ENCODE results near the gene FBXW12. TPM values are rescaled to one million over a fixed set of nuclear protein-coding genes. Genes with fewer than 3 reads are reported as not detected.
"Not testable (repeated sequence)": the region's sequence is repeated elsewhere in the genome, so short reads cannot be mapped to it uniquely, and the experiment has no call there.

Gene FBXW12
- total RNA-seq, 6 donors from 2014 or later = not detected

- Histone ChIP-seq H3K36me3 (peaks cover 0 to 3% (median 1%) of the 10 kb centered on the region in 4 donors), H3K27me3 (no peaks in the 10 kb centered on the region), H3K4me1 (no peaks in the 10 kb centered on the region), H3K27ac (no peak overlapping the region), H3K4me3 (no peak overlapping the region), H3K9me3 (no peaks in the 10 kb centered on the region)
- 37 to 52% methylated on average over 6 to 10 of the region's 11 CpGs for WGBS, 2 donors
- ATAC-seq (ENCODE audit: low FRiP score in 2 of 2) = no peak
- TF ChIP-seq, protein P1, sequence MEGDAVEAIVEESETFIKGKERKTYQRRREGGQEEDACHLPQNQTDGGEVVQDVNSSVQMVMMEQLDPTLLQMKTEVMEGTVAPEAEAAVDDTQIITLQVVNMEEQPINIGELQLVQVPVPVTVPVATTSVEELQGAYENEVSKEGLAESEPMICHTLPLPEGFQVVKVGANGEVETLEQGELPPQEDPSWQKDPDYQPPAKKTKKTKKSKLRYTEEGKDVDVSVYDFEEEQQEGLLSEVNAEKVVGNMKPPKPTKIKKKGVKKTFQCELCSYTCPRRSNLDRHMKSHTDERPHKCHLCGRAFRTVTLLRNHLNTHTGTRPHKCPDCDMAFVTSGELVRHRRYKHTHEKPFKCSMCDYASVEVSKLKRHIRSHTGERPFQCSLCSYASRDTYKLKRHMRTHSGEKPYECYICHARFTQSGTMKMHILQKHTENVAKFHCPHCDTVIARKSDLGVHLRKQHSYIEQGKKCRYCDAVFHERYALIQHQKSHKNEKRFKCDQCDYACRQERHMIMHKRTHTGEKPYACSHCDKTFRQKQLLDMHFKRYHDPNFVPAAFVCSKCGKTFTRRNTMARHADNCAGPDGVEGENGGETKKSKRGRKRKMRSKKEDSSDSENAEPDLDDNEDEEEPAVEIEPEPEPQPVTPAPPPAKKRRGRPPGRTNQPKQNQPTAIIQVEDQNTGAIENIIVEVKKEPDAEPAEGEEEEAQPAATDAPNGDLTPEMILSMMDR (IDR thresholded peaks at IDR 0.05) = no peak
- TF ChIP-seq EP300 (IDR thresholded peaks at IDR 0.05) (no peak), POLR2A (IDR thresholded peaks at IDR 0.05) (no peak), POLR2AphosphoS5 (IDR thresholded peaks at IDR 0.05) (no peak)
- DNase-seq = peak in 1 of 2 donors; percentile 70
These were observed 26.8 kb downstream of the FBXW12 start for GRCh38 chr3:48398701-48399386.

DNA sequence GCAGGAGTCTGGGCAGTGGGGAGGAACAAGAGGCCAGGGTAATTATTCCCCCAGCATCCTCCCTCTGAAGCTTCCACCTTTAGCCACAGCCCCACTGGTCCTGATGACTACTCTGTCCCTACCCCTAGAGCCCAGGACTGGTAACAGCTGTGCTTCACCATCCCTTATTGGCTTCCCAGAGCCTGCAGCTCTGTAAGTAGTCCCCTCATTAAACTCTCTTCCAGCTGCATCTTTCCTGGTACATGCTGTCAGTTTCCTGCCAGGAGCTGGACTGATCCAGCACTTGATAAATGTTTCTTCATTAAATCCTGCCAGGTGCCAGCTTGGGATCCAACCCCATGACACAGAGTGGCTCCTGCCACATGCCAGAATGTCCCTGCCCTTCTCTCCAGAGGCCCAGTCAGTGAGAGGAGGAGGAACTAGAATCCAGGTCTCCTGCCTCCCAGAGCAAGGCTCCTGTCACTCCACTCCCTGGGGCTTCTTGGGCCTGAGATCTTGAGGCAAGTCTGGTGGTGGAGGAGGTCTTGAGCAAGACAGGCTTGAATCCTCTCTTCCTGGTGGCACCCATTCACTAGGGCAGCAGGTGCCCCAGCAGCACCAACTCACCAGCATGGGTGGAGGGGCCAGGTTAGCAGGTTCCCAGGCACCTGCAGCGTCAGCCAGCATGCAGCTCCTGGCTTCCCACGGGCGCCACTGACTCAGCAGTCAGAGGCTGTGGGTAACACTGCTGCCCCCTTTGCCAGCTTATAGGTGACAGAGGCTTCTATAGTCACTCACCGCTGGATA is 27.6 kb downstream of the FBXW12 start:
- no peaks in the 10 kb centered on the region for H3K9me3 ChIP-seq
- no peak overlapping the region for H3K4me3 ChIP-seq
- TF ChIP-seq, protein P1 (IDR thresholded peaks at IDR 0.05) = no peak
- TF ChIP-seq POLR2A (IDR thresholded peaks at IDR 0.05) = no peak
- TF ChIP-seq EP300 (IDR thresholded peaks at IDR 0.05) = no peak
- no peak for TF ChIP-seq POLR2AphosphoS5 (IDR thresholded peaks at IDR 0.05)
- H3K4me1 ChIP-seq = no peaks in the 10 kb centered on the region
- WGBS, 2 donors = 53 to 63% methylated on average over 1 to 4 of the region's 4 CpGs
- no peak overlapping the region for H3K27ac ChIP-seq
- no peaks in the 10 kb centered on the region for H3K27me3 ChIP-seq
- H3K36me3 ChIP-seq = peaks cover 0 to 11% (median 4%) of the 10 kb centered on the region in 4 donors
- peak in 1 of 2 donors; percentile 38 for DNase-seq
- ATAC-seq (ENCODE audit: low FRiP score in 2 of 2) = no peak

GRCh38 chr3:48400824-48401433 is 28.9 kb downstream of the FBXW12 start:
- no peaks in the 10 kb centered on the region for H3K27me3 ChIP-seq
- no peak overlapping the region for H3K4me3 ChIP-seq
- ATAC-seq (ENCODE audit: low FRiP score in 2 of 2) = peak; percentile 68 to 69
- H3K36me3 ChIP-seq = peaks cover 2 to 22% (median 14%) of the 10 kb centered on the region in 4 donors
- 54 to 57% methylated on average over 6 of the region's 6 CpGs for WGBS, 2 donors
- H3K27ac ChIP-seq = no peak overlapping the region
- no peaks in the 10 kb centered on the region for H3K4me1 ChIP-seq
- TF ChIP-seq EP300 (IDR thresholded peaks at IDR 0.05) = no peak
- TF ChIP-seq, protein P1 (IDR thresholded peaks at IDR 0.05) = peak; percentile 69 to 90 (median 88)
- H3K9me3 ChIP-seq = no peaks in the 10 kb centered on the region
- peak in 1 of 2 donors; percentile 71 for DNase-seq

- ATAC-seq (ENCODE audit: low FRiP score in 2 of 2); H3K27me3 ChIP-seq; H3K4me1 ChIP-seq; DNase-seq; H3K4me3 ChIP-seq; H3K9me3 ChIP-seq: not testable (repeated sequence)
- 92 to 98% methylated on average over 10 to 12 of the region's 12 CpGs for WGBS, 2 donors
- peaks cover 4 to 28% (median 20%) of the 10 kb centered on the region in 4 donors for H3K36me3 ChIP-seq
- peak overlapping the region in 3 of 4 donors; percentile 48 to 75 (median 59) for H3K27ac ChIP-seq
These were observed 29.4 kb downstream of the FBXW12 start for GRCh38 chr3:48401434-48401901.

GRCh38 chr3:48402281-48402732 is 30.3 kb downstream of the FBXW12 start:
- Histone ChIP-seq H3K4me1 (no peaks in the 10 kb centered on the region), H3K9me3 (no peaks in the 10 kb centered on the region), H3K27me3 (no peaks in the 10 kb centered on the region), H3K27ac (peak overlapping the region; percentile 33 to 75 (median 64)), H3K4me3 (no peak overlapping the region), H3K36me3 (peaks cover 4 to 36% (median 22%) of the 10 kb centered on the region in 4 donors)
- 60 to 67% methylated on average over 8 of the region's 8 CpGs for WGBS, 2 donors
- TF ChIP-seq POLR2AphosphoS5 (IDR thresholded peaks at IDR 0.05) (peak; percentile 31 to 53), EP300 (IDR thresholded peaks at IDR 0.05) (no peak)
- ATAC-seq (ENCODE audit: low FRiP score in 2 of 2) (peak; percentile 24 to 84), DNase-seq (peak; percentile 61 to 80)
